HepG2 (cell line): ENCODE measurements around the gene PLCL2. TPM values are rescaled to one million over a fixed set of nuclear protein-coding genes. Genes with fewer than 3 reads are reported as not detected.

Experiments used
- ATAC-seq: fragments of 200-7000 bp; cut with Tn5 transposase; 3 replicates; pipeline ENCODE4 v1.9.1; 2020; ENCODE audit warnings: mild to moderate bottlenecking, moderate library complexity
- BruUV-seq: library from RNA; stranded (reverse); fragments of 400-500 nt; replicated peaks from 2 replicates; lab custom pipeline; 2021; lab: Mats Ljungman, UMichigan
- CTCF ChIA-PET: fragments of 300-600 bp; formaldehyde crosslinking; extraction: SDS; loops from one replicate; lab custom pipeline; 2021; ENCODE audit warnings: low total read pairs, inconsistent platforms, low intra/inter-chr PET ratio; lab: Yijun Ruan, JAX
- POLR2A ChIA-PET: fragments of 350-600 bp; sonication (Branson Sonifier 250); formaldehyde crosslinking; loops from one replicate; lab custom pipeline; 2020; ENCODE audit warnings: antibody characterized with exemption, inconsistent platforms; lab: Yijun Ruan, JAX
- DNase-seq: peaks from one replicate; pipeline ENCODE4 v3.0.0-alpha.2; 2015; ENCODE audit warnings: low spot score
- FAIRE-seq: peaks from 3 replicates; lab custom pipeline; 2011; peaks lifted over from hg19 to GRCh38; lab: Jason Lieb, UNC
- H2AFZ ChIP-seq: one replicate; pipeline ENCODE4 v1.6.1; 2011; ENCODE audit warnings: low read length, inconsistent platforms
- H3K27ac ChIP-seq: fragments of 300-600 bp; 3 replicates; pipeline ENCODE4 v1.8.0; 2011; ENCODE audit warnings: mixed run types, mild to moderate bottlenecking, mixed read lengths, low read length, inconsistent platforms; ENCODE audit not compliant: insufficient read depth; ENCODE audit errors: extremely low read length
- H3K27me3 ChIP-seq, 2 experiments: fragments of 200-600 bp in 1 of 2; 2 replicates in 1 of 2; 3 replicates in 1 of 2; pipeline versions ENCODE4 v1.6.0 to v1.8.0; 2011; ENCODE audit warnings: low read length in 2 of 2, mild to moderate bottlenecking in 2 of 2, moderate library complexity in 2 of 2, inconsistent platforms in 1 of 2; ENCODE audit not compliant: insufficient read depth in 2 of 2, control insufficient read depth in 1 of 2
- H3K36me3 ChIP-seq, 2 experiments: fragments of 200-600 bp in 1 of 2; replicated peaks in 1 of 2; 2 replicates in 1 of 2; 3 replicates in 1 of 2; pipeline versions ENCODE4 v1.5.1 to v1.8.0; 2011; ENCODE audit warnings: low read length in 2 of 2, inconsistent platforms in 1 of 2; ENCODE audit not compliant: insufficient read depth in 2 of 2, control insufficient read depth in 1 of 2
- H3K4me1 ChIP-seq: 2 replicates; pipeline ENCODE4 v1.5.1; 2012; ENCODE audit warnings: low read length, inconsistent platforms; ENCODE audit not compliant: insufficient read depth
- H3K4me2 ChIP-seq: 2 replicates; pipeline ENCODE4 v1.6.0; 2011; ENCODE audit warnings: low read depth, low read length, inconsistent platforms
- H3K4me3 ChIP-seq, 3 experiments: fragments of 200-600 bp in 1 of 3; sonication (generic), shearing (Covaris generic) in 1 of 3; replicated peaks in 1 of 3; 2 replicates each; pipeline ENCODE4 v1.5.1; 2011 to 2016; ENCODE audit warnings: low read length in 3 of 3, inconsistent platforms in 2 of 3, low read depth in 2 of 3, mild to moderate bottlenecking in 2 of 3, control low read depth in 1 of 3, mixed read lengths in 1 of 3; ENCODE audit not compliant: insufficient read depth in 1 of 3
- H3K79me2 ChIP-seq: one replicate; pipeline ENCODE4 v1.6.1; 2011; ENCODE audit warnings: low read length, inconsistent platforms; ENCODE audit not compliant: insufficient read depth
- H3K9ac ChIP-seq: 2 replicates; pipeline ENCODE4 v1.6.0; 2011; ENCODE audit warnings: mild to moderate bottlenecking, low read depth, low read length, inconsistent platforms; ENCODE audit not compliant: insufficient read depth
- H3K9me3 ChIP-seq: 2 replicates; pipeline ENCODE4 v1.5.1; 2012; ENCODE audit warnings: mild to moderate bottlenecking, low read length
- H4K20me1 ChIP-seq: 2 replicates; pipeline ENCODE4 v1.6.0; 2011; ENCODE audit warnings: inconsistent platforms, mild to moderate bottlenecking, low read length, moderate library complexity; ENCODE audit not compliant: insufficient read depth
- ATM ChIP-seq: fragments of 450-650 bp; IDR thresholded peaks from 2 replicates; pipeline ENCODE4 v1.7.1; 2017; ENCODE audit warnings: mild to moderate bottlenecking, borderline replicate concordance
- FOSL2 ChIP-seq: sonication (generic); formaldehyde crosslinking; IDR thresholded peaks from 2 replicates; pipeline ENCODE4 v1.4.0; 2020; ENCODE audit warnings: missing genetic modification reagents
- IKZF5 ChIP-seq: IDR thresholded peaks from 2 replicates; pipeline ENCODE4 v1.6.1; 2018; ENCODE audit warnings: missing genetic modification reagents, mild to moderate bottlenecking, missing compliant biosample characterization
- KLF9 ChIP-seq: IDR thresholded peaks from 2 replicates; pipeline ENCODE4 v1.6.1; 2016; ENCODE audit warnings: low read depth
- MTA1 ChIP-seq: sonication (generic); formaldehyde crosslinking; IDR thresholded peaks from 2 replicates; pipeline ENCODE4 v1.4.0; 2020; ENCODE audit warnings: missing genetic modification reagents, mild to moderate bottlenecking, borderline replicate concordance
- NONO ChIP-seq, 2 experiments: fragments of 450-650 bp in 1 of 2; sonication (generic) in 1 of 2; formaldehyde crosslinking in 1 of 2; IDR thresholded peaks in 1 of 2; conservative IDR thresholded peaks in 1 of 2; 2 replicates each; pipeline versions ENCODE4 v1.6.1 to v1.8.0; 2017 to 2022; ENCODE audit warnings: mild to moderate bottlenecking in 1 of 2, missing genetic modification reagents in 1 of 2, moderate library complexity in 1 of 2
- PHF5A ChIP-seq: IDR thresholded peaks from one replicate; pipeline ENCODE4 v1.6.1; 2018; ENCODE audit warnings: low read depth, missing genetic modification reagents; ENCODE audit not compliant: unreplicated experiment
- SALL2 ChIP-seq: sonication (generic); formaldehyde crosslinking; IDR thresholded peaks from 2 replicates; pipeline ENCODE4 v1.8.1; 2023; ENCODE audit warnings: mild to moderate bottlenecking, missing genetic modification reagents, inconsistent platforms
- YEATS4 ChIP-seq: sonication (generic); formaldehyde crosslinking; IDR thresholded peaks from 2 replicates; pipeline ENCODE4 v1.4.0; 2020; ENCODE audit warnings: missing genetic modification reagents, borderline replicate concordance
- ZKSCAN8 ChIP-seq: IDR thresholded peaks from 2 replicates; pipeline ENCODE4 v1.6.1; 2016; ENCODE audit warnings: borderline replicate concordance, missing genetic modification reagents, missing compliant biosample characterization
- ZNF446 ChIP-seq: sonication (generic); formaldehyde crosslinking; IDR thresholded peaks from 2 replicates; pipeline ENCODE4 v1.5.0; 2020; ENCODE audit warnings: mild to moderate bottlenecking, missing genetic modification reagents
- ZNF572 ChIP-seq: sonication (generic); formaldehyde crosslinking; IDR thresholded peaks from 2 replicates; pipeline ENCODE4 v1.5.1; 2020; ENCODE audit warnings: mild to moderate bottlenecking, missing genetic modification reagents
- ZNF781 ChIP-seq: sonication (generic); formaldehyde crosslinking; IDR thresholded peaks from 2 replicates; pipeline ENCODE4 v1.5.1; 2020; ENCODE audit warnings: borderline replicate concordance, mild to moderate bottlenecking, missing genetic modification reagents; ENCODE audit errors: not compliant biosample characterization
- ZSCAN20 ChIP-seq: sonication (generic); formaldehyde crosslinking; IDR thresholded peaks from 2 replicates; pipeline ENCODE4 v1.4.0; 2020; ENCODE audit warnings: missing genetic modification reagents, mild to moderate bottlenecking, borderline replicate concordance
- ZSCAN9 ChIP-seq: IDR thresholded peaks from 2 replicates; pipeline ENCODE4 v1.6.1; 2016; ENCODE audit warnings: borderline replicate concordance
- WGBS: methylation state at CpG from one replicate; pipeline ENCODE4 v1.1.6; 2017; ENCODE audit warnings: low lambda C conversion rate; 5-methylcytosine and 5-hydroxymethylcytosine counted together
- in situ Hi-C: cut with HindIII; loops from 2 replicates; pipeline ENCODE4 v1.10.0; 2017; ENCODE audit warnings: low pct_unique_long_range_greater_than_20kb; ENCODE audit not compliant: extremely low pct_ligation_motif_present
- intact Hi-C: fragments of 100-400 bp; cut with micrococcal nuclease; formaldehyde crosslinking; loops from one replicate; pipeline ENCODE4 v1.10.0; 2022; ENCODE audit not compliant: unreplicated experiment
- polyA plus RNA-seq, 8 experiments: library from polyadenylated mRNA; depleted of rRNA in 3 of 8; stranded (reverse) in 7 of 8; unstranded in 1 of 8; fragments of >200 nt; fragmentation: Illumina TruSeq in 4 of 8; extraction: Trizol in 4 of 8; gene quantifications; 2 replicates each; pipeline versions ENCODE4 v1.2.1 to v1.2.3, GENCODE V29; 2011 to 2016; ENCODE audit warnings: low read depth in 4 of 8, missing spikeins in 1 of 8, mixed read lengths in 1 of 8; ENCODE audit not compliant: insufficient read depth in 1 of 8
- total RNA-seq, 5 experiments: library from RNA; depleted of rRNA; stranded (reverse); fragments of >200 nt; fragmentation: Illumina TruSeq; extraction: Trizol; gene quantifications; 2 replicates each; pipeline ENCODE4 v1.2.3, GENCODE V29; 2016; ENCODE audit warnings: low read depth in 1 of 5

Gene PLCL2
- total and polyA plus RNA-seq, 2 of the 13 experiments (the other 11 are each of a cell fraction or from before 2014, with no cell fraction given), result not detected

GRCh38 chr3:17006132-17006852, 121.5 kb downstream of the PLCL2 start (continued):
- no peak for TF ChIP-seq IKZF5
- no peak for TF ChIP-seq ZKSCAN8 (CRISPR knock-in tag)
- TF ChIP-seq KLF9, result no peak
- no peak for TF ChIP-seq ZNF781 (CRISPR knock-in tag)
- TF ChIP-seq NONO (IDR thresholded peaks at IDR 0.05), result no peak
- no peak for TF ChIP-seq NONO (CRISPR knock-in tag; conservative IDR thresholded peaks at IDR 0.05)
- no peak for TF ChIP-seq ATM
- no peak for TF ChIP-seq SALL2 (CRISPR knock-in tag)
- TF ChIP-seq ZSCAN20 (CRISPR knock-in tag), result no peak
- no peak for TF ChIP-seq ZNF446 (CRISPR knock-in tag)
- no peak for TF ChIP-seq PHF5A (CRISPR knock-in tag)
- TF ChIP-seq ZSCAN9 (CRISPR knock-in tag), result no peak
- no peak for TF ChIP-seq FOSL2 (CRISPR knock-in tag)
- TF ChIP-seq, all 625 proteins: peak for 0

- BruUV-seq, result no TSS peak
- H3K27ac ChIP-seq, result no peak overlapping the region
- no peaks in the 10 kb centered on the region for H4K20me1 ChIP-seq
- no peaks in the 10 kb centered on the region for H3K79me2 ChIP-seq
- FAIRE-seq (no peak), DNase-seq (no peak), ATAC-seq (no peak)
- no peak overlapping the region for H2AFZ ChIP-seq
- no peaks in the 10 kb centered on the region for H3K36me3 ChIP-seq
- no peaks in the 10 kb centered on the region for H3K9me3 ChIP-seq
- WGBS, result 0% methylated on average over 1 of the region's 1 CpG
- ChIA-PET CTCF (no interaction called here), POLR2A (no interaction called here)
- no peak for TF ChIP-seq YEATS4
- TF ChIP-seq ZNF572 (CRISPR knock-in tag), result no peak
- TF ChIP-seq MTA1, result no peak
- H3K4me2 ChIP-seq, result no peak overlapping the region
- no peak overlapping the region for H3K9ac ChIP-seq
- H3K27me3 ChIP-seq, result no peaks in the 10 kb centered on the region
- no peak overlapping the region for H3K4me3 ChIP-seq
- no peaks in the 10 kb centered on the region for H3K4me1 ChIP-seq
- intact Hi-C loops (no loop called here), in situ Hi-C loops (no loop called here)
Measured at GRCh38 chr3:17007284-17007683, 122.5 kb downstream of the PLCL2 start.
